ENCODE results near the gene FAM83F.

The FAM83F gene

DNA sequence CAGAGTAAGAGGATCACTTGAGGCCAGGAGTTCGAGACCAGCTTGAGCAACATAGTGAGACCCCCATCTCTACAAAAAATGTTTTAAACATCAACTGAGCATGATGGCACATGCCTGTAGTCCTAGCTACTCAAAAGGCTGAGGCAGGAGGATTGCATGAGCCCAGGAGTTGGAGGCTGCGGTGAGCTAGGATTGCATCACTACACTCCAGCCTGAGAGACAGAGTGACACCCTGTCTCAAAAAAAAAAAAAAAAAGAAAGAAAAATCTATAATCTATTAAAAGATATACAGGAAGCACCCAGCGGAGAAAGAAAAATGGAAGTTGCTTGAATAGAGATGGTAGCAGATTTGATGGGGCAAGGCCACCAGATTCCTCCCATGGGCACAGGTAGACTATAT, 61.8 kb downstream of the FAM83F start:
- TF ChIP-seq, protein P1, sequence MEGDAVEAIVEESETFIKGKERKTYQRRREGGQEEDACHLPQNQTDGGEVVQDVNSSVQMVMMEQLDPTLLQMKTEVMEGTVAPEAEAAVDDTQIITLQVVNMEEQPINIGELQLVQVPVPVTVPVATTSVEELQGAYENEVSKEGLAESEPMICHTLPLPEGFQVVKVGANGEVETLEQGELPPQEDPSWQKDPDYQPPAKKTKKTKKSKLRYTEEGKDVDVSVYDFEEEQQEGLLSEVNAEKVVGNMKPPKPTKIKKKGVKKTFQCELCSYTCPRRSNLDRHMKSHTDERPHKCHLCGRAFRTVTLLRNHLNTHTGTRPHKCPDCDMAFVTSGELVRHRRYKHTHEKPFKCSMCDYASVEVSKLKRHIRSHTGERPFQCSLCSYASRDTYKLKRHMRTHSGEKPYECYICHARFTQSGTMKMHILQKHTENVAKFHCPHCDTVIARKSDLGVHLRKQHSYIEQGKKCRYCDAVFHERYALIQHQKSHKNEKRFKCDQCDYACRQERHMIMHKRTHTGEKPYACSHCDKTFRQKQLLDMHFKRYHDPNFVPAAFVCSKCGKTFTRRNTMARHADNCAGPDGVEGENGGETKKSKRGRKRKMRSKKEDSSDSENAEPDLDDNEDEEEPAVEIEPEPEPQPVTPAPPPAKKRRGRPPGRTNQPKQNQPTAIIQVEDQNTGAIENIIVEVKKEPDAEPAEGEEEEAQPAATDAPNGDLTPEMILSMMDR (conservative IDR thresholded peaks at IDR 0.05; ENCODE audit: control insufficient read depth, insufficient read depth, low read depth, low read length), result no peak
- no peak for DNase-seq (ENCODE audit: low read depth)
- no peak overlapping the region for H3K4me3 ChIP-seq (ENCODE audit: control insufficient read depth, low read depth, low read length)

DNA sequence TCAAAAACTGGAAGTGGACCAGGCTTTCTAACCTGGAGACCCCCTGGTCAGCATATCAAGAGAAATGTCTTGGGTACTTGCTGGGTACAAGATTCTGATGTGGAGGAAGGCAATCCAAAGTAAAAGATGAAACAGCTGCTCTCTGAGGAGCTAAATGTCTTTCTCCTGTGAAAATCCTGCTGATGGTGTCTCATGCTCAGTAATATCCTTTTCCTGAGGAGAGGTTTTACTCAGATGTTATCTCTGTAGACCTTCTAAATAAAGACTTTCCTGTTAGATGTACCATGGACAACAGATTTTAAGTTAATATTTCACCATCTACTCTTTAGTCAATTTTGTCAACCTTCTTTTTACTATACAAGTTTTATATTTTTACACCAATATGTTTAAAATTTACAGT, 62.9 kb downstream of the FAM83F start:
- no peak overlapping the region for H3K4me3 ChIP-seq (ENCODE audit: control insufficient read depth, low read depth, low read length)
- TF ChIP-seq, protein P1 (conservative IDR thresholded peaks at IDR 0.05; ENCODE audit: control insufficient read depth, insufficient read depth, low read depth, low read length), result no peak
- no peak for DNase-seq (ENCODE audit: low read depth)

GRCh38 chr22:40058265-40058664, 63.5 kb downstream of the FAM83F start:
- H3K4me3 ChIP-seq (ENCODE audit: control insufficient read depth, low read depth, low read length), result no peak overlapping the region
- TF ChIP-seq, protein P1 (conservative IDR thresholded peaks at IDR 0.05; ENCODE audit: control insufficient read depth, insufficient read depth, low read depth, low read length), result no peak
- no peak for DNase-seq (ENCODE audit: low read depth)

DNA sequence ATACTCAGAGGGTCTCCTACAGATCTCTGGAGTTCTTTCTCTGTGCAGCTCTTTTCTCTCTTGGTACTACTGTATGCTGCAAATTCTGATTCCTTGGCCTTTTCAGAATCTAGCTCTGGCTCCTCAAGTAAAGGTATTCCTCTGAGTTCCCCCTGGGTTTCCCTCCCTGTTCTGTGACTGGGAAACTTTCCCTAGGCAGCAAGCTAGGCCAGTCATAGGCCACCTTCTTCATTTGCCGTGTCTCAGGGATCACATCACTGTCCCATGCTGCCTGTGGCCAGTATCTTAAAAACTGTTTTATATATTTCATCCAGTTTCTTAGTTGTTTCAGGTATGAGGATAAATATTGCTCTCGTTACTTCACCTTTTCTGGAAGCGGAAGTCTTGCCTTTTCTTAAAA, 71.2 kb downstream of the FAM83F start:
- TF ChIP-seq, protein P1 (conservative IDR thresholded peaks at IDR 0.05; ENCODE audit: control insufficient read depth, insufficient read depth, low read depth, low read length), result no peak
- no peak overlapping the region for H3K4me3 ChIP-seq (ENCODE audit: control insufficient read depth, low read depth, low read length)
- no peak for DNase-seq (ENCODE audit: low read depth)

GRCh38 chr22:40067639-40068038, 72.9 kb downstream of the FAM83F start:
- TF ChIP-seq, protein P1 (conservative IDR thresholded peaks at IDR 0.05; ENCODE audit: control insufficient read depth, insufficient read depth, low read depth, low read length), result no peak
- no peak overlapping the region for H3K4me3 ChIP-seq (ENCODE audit: control insufficient read depth, low read depth, low read length)
- DNase-seq (ENCODE audit: low read depth), result no peak

DNA sequence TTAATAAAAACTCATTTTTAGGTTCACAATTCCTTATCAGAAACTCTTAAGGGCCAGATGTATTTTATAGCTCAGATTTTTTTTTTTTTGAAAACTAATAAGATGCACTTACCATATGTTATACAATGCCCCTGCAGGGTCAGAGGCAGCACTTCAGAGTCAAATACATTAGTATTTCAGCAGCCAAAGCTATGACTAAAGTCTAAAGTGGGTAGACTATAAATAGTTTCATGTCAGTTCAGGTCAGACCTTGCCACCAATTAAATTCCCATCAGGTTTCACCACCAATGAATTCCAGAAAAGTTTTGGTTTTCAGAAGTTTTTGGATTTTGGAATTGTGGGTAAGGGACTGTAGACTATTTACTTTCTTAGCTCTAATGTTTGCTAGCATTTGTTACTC, 75.9 kb downstream of the FAM83F start:
- DNase-seq (ENCODE audit: low read depth), result peak; percentile 11
- TF ChIP-seq, protein P1 (conservative IDR thresholded peaks at IDR 0.05; ENCODE audit: control insufficient read depth, insufficient read depth, low read depth, low read length), result no peak
- no peak overlapping the region for H3K4me3 ChIP-seq (ENCODE audit: control insufficient read depth, low read depth, low read length)

GRCh38 chr22:40071720-40072119, 77.0 kb downstream of the FAM83F start:
- H3K4me3 ChIP-seq (ENCODE audit: control insufficient read depth, low read depth, low read length), result no peak overlapping the region
- no peak for DNase-seq (ENCODE audit: low read depth)
- TF ChIP-seq, protein P1 (conservative IDR thresholded peaks at IDR 0.05; ENCODE audit: control insufficient read depth, insufficient read depth, low read depth, low read length), result no peak
